ENCODE results near the gene CRIM1.
"Not testable (repeated sequence)": the region's sequence is repeated elsewhere in the genome, so short reads cannot be mapped to it uniquely, and the experiment has no call there.

CRIM1 gene

DNA sequence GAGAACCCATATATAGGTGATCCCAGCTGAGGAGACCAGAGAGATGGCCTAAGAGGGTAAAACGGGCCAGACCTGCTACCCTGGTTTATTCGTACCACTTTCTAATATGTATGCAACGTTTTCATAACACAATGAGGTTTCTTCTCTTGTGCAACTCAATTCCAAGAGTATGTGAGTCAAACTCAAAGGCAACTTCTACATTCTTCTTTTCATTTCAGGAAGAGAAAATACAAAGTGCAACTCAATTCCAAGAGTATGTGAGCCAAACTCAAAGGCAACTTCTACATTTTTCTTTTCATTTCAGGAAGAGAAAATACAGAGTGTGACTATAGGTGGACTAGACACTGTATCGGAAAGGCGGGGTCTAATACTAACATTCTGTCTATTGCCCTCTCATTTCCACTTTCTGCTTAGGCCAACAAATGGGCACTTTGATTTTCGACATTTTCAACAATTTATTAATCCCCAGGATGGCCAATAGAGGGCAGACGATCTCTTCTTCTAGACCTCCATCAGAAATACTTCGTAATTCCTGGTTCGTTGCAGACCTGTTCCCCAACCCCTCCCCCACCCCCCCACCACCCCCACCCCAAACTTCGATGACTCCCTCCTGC lies 3.7 kb upstream of the CRIM1 start:
- DNase-seq, result peak; percentile 85

GRCh38 chr2:36352701-36353100 lies 2.9 kb upstream of the CRIM1 start:
- peak; percentile 27 for DNase-seq

DNA sequence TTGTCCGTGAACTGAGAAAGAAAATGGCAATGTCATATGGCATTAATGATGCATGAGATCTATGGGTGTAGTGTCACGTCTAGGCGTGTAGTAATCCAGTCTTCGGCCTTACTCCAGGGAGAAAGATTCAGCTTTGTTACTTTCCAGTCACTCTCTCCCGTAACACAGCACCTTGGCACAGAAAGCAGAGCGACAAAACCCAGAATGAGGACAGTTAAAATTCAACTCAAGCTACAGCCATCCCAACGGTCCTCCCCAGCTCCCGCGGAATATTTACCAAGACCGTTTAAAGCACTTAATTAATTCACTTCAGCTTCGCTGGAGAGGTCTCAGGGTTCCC lies 797 bp upstream of the CRIM1 start:
- no peak for DNase-seq

- DNase-seq, result no peak
These were observed 316 bp downstream of the CRIM1 start for GRCh38 chr2:36355890-36356297.

DNA sequence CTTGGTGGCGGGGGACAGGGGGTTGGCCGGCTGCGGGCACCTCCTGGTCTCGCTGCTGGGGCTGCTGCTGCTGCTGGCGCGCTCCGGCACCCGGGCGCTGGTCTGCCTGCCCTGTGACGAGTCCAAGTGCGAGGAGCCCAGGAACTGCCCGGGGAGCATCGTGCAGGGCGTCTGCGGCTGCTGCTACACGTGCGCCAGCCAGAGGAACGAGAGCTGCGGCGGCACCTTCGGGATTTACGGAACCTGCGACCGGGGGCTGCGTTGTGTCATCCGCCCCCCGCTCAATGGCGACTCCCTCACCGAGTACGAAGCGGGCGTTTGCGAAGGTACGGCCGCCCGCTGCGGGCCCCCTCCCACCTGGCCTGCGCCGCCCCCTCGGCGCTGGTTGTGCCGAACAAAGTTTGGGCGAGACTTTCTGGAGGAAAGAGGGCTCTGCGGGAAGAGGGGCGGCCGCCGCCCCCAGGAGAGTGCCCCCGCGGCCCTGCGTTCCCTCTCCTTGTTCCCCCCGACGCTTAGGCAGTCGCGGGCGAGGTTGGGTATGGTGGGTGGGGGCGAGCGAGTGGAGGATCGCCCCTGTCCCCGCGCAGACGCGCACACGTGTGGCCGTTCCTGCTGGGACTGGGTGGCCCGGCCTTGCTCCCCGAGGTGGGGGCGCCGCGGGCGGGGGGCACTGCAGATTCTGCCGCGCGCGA lies 866 bp downstream of the CRIM1 start:
- peak; percentile 43 for DNase-seq

DNA sequence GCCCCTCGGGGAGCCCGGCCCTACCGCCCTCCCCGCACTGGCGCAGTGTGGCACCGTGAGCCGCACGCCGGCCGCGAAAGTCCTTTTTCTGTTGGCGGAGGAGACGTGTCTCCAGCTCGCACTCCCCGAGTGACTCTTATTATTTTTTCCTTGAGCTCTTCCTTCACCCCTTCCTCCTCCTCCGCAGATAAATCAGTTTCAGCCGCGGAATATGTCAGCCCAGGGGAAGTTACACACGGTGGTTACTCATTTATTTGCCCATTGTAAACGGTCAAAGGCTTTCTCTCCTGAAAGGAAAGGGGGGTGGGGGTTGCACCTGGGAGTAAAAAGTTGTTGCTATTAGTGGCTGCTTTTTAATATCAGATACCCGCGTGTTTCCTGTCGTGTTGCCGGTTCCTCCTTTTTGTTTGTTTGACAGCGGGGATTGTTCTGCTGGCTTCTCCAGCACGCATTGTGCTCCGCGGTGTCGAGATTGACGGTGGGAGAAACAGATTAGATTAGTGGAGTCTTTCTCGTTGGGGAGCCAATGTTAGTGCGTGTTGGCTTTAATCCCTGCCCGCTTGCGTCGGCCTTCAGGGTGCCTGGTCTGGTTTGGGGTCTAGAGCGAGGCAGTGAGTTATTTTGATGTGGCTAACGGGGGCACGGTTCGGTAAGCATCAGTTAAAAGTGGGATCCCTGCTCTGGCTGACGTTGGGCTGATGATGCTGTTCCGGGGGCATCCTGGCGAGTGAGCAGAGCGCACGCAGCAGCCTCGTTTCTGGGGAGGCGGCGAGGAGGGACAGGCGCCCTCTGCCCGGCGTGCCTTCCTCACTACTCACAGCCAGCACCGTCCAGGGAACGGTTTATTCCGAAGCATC lies 1.6 kb downstream of the CRIM1 start:
- peak; percentile 32 for DNase-seq

DNA sequence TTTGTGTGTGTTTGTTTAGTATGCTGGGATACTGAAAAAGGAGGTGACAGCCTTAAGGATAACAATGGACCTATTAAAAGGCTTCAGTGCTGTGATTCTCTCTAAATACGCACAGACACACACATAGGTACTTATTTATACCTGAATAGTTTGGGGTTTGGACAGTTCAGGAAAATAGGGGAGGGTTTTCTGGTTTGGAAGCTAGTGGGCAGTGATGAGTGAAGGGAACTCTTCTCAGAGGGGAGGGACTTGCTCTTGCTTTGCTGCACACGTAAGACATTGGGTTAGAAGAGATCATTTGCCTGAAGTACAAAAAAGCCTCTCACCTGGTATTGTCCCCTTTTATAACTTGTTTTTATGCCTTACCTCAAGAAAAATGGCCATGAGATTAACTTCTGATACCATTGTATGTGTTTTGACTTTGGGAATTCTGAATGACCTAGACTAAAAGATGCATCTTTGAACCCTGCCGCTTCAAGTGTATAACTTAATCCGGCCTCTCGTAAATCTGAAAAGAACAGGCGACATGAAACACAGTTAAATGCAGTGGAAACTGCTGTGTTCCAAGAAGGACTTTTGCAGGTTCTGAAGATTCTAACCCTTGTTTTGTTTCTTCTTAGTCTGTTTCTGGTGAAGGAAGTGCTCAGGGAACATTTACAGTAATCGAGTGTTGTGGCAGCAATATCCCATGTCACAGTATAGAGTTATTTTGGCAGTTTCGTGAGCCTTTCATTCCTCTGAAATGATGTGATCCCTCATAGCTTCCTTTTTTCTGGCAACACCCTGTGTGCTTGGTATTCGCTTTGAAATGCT lies 2.5 kb downstream of the CRIM1 start:
- DNase-seq, result no peak

GRCh38 chr2:36359067-36359466 lies 3.5 kb downstream of the CRIM1 start:
- DNase-seq, result peak; percentile 28

DNA sequence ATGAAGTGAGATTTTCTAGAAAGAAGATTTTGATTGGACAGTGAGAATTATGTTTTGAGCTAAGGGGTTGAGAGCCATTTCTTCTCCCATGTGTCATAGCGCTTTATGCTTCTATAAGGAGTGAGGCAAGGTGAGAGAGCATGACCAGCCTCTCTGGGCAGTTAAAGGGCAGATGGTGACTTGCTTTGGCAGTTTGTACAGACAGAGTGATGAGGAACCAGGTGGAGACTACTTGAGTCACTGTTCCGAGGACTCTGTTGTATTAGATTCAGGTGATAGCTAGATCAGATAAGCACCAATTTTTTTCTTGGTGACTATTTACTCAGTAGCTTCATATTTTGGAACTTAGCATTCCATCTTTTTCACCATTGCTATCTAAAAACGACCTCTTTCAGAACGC lies 4.5 kb downstream of the CRIM1 start:
- DNase-seq, result no peak

DNA sequence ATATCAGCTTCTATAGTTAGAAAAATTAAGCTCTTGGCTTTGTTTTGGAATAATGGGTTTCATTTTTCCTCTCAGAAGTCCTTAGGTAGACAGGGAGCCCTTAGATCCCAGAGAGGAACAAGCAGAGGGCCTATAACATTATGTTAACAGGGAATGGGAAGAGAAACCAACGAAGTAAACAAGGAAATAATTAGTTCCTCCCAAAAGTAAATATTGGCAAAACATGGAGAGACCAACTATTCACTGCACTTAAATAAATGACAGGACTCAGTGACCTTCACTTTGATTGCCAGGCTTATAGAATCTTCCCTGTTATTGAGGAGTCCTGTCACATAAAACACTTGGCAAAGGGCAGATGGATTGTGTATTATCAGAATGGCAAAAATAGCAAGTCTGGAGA lies 5.3 kb downstream of the CRIM1 start:
- DNase-seq, result no peak

DNA sequence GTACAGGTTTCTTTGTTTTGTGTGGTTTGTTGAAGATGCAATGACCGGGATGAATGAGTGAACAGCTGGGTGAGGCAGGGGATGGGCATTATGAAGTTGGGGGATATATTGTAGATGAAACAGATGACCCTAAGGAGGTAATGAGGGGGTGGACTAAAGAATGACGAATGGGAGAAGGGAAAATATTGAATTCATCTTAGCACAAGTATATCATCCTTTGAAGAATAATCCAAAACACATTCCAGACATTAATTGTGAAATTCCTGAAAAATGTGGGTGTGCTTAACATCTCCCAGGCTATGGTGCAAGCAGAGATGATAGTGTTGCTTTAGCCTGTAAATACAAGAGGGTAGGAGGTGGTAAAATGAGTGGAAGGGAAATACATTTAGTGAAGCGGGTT lies 5.8 kb downstream of the CRIM1 start:
- DNase-seq, result no peak

DNA sequence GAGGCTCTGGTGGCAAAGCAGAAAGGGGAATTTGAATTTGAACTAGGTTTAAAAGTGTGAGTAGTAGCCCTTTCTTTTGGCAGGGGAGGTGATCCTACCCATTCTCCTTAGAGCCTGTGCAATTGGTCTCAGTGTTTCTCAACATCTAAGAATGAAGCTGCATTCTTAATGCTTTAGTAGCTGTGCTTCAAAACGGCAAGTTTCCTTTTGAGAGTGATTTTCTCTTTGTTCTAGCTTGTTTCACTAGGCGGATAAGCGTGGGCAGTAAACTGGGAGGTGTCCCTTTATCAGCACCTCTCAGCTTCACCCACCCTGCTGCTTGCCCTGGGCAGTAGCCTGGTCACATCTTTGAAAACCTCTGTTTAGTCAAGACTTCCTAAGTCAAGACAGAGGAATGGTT lies 6.7 kb downstream of the CRIM1 start:
- DNase-seq, result no peak

- not testable (repeated sequence) for DNase-seq
These were observed 7.5 kb downstream of the CRIM1 start for GRCh38 chr2:36363085-36363484.

GRCh38 chr2:36366491-36367120 lies 11.0 kb downstream of the CRIM1 start:
- DNase-seq, result no peak

DNA sequence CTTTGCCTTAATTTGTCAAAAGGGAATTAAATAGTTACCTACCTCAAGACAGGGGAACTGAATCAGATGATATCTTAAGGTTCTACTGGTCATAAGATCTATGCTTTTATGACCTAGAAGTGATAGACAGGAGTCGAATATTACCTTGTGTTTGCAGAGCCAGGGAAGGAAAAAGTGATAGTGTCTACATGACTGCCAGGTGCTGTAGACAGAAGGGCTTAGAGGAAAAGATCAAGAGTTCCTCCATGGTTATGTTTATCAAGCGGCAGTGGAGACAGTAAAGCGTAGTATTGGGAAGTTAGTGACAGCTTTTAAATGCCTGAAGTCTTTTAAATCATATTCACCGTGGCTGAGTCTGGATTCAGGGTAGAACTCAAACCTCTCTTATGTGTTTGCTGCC lies 11.9 kb downstream of the CRIM1 start:
- DNase-seq, result no peak

DNA sequence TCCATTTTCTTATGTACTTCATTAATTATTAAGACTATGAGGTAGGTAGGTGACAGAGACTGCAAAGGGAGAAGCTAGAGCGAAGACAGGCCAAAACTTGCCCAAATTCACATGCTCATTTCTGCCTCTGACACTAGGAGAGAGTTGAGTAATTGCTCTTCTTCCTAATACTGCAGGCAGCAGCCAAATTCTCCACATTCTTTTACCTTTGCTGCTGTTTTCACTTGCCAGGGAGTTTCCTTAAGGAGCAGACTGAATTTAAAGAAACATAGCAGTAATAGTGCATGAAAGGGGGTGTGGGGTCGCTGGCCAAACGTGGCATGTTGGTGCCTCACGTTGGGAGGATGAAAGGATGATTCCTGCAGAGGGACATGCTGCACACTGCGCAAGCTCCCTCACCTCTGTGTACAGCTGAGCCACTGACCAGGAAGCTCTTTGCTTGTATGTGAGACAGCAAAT lies 12.3 kb downstream of the CRIM1 start:
- DNase-seq, result no peak

- no peak for DNase-seq
These were observed 12.9 kb downstream of the CRIM1 start for GRCh38 chr2:36368438-36368837.

DNA sequence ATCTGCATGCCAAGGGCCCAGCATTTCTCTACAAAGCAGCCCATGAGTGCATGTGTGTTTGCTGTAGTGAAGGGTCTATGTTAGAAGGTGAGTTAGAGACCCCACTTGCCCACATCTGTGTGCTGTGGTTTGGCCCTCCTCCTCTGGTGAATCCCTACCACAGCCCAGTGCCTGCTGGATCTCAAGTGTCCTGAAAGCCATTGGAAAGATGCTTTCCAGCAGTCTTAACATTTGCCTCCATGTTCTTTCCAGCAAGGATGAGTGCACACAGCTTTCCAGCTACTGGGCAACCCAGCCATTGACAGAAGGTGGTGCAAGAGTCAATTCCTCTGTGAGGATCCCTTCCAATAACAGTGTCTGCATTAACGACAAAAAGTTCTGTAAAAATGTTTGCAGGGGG lies 13.6 kb downstream of the CRIM1 start:
- DNase-seq, result no peak

DNA sequence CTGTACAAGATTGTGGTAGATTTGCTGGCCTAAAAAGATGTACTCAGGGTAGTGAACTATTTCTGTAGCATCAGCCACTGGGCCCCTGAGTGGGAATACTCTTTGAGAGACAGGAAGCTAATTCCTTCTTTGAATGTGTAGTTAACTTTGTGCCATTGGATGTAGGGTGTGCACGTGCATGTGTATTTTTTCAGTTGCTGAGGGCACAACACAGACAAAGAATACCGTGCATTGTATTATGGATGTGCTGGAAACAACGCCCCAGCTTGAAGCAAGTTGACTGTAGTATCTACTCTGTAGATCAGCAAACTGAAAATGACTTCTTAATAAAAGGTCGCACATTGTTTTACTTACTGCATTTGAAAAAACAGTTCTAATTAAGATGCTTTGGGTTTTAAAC lies 14.1 kb downstream of the CRIM1 start:
- no peak for DNase-seq

GRCh38 chr2:36370281-36370680 lies 14.7 kb downstream of the CRIM1 start:
- no peak for DNase-seq

- no peak for DNase-seq
These were observed 15.7 kb downstream of the CRIM1 start for GRCh38 chr2:36371070-36371874.

DNA sequence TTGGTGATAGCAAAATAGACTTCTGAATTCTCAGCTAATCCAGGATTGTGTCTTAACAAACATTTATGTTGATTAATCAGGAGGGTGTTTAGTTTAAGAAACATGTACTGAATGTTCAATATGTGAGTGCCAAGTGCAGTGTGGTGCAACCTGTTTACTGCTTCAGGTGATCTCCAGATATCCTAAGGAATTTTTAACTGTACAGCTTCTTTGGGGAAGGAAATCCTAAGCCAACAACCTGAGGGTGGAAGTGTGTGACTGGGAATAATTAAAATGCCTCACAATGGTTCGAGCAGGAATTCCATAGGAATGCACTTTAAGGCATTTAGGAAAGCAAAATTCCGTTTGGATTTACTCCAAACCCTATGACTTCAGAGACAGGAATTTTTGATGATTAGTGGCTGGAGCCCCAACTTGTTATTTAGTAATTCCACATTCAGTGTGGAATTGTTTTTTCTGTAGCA lies 16.4 kb downstream of the CRIM1 start:
- no peak for DNase-seq

Measured in inflammatory macrophage treated with lipopolysaccharide for 4 hours (primary cell).